Middle frontal gyrus (tissue), 1 donor: ENCODE measurements around the gene ZBTB18.

ENCODE experiments used
- DNase-seq: peaks from one replicate; pipeline ENCODE4 v3.0.0-alpha.2; 2015; ENCODE audit warnings: low spot score; ENCODE audit errors: extremely low spot score

Gene ZBTB18

GRCh38 chr1:244060686-244061085, 9.6 kb downstream of the ZBTB18 start:
- DNase-seq: no peak

- DNase-seq: no peak
Observed at GRCh38 chr1:244062156-244062725, 11.2 kb downstream of the ZBTB18 start.

- DNase-seq: no peak
Observed at GRCh38 chr1:244063498-244063897, 12.4 kb downstream of the ZBTB18 start.

GRCh38 chr1:244064621-244065020, 13.5 kb downstream of the ZBTB18 start:
- no peak for DNase-seq

DNA sequence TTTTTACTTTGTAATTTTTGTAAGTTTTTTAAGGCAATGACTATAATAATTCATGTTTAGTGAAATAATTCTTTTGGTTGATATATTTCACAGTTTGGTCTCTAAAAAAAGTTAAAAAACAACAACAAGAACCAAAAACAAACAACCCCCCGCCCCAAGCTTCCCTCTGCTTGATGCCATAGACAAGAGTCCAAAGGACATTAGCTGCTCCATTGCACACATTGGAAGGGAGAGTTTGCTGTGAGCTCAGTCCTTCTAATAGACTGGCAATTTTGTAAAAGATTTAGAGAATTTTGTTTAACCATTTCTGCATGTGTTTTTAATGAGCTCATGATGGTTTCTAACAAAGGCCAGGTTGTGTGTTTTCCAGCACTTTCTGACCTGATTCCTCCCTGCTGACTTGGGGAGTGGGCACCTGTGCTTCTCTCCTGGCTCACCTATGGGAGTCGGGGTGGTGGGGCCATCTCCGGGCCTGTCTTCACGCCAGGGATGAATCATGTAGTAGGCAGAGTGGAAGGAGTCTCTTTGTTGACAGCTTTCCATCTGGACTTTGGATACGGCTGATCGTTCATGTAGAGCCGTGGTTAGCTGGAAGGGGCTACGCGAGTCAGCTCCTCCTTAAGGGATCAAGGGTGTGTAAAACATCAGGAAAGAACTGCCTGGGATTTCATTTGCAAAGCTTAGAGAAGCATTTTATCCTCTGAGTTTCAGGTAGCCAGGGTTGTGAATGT, 14.1 kb downstream of the ZBTB18 start:
- no peak for DNase-seq

DNA sequence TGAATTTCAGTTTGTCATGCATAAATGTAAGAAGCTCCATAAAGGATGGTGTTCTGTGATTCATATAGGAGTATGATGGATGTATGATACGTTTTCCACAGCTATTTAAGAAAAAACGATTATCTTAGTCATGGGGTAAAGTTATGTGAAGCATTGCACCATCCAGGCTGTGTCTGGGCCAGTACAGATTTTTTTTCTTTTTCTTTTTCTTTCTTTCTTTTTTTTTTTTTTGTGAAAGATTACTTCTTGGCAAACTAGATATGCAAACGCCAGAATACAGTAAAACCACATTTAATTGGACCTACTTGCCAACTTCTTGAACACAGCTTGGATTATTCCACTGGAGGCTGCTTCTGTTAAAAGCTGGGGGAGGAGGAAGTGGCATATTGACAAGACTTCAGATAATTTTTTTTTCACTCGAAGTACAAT, 14.9 kb downstream of the ZBTB18 start:
- DNase-seq: no peak

DNA sequence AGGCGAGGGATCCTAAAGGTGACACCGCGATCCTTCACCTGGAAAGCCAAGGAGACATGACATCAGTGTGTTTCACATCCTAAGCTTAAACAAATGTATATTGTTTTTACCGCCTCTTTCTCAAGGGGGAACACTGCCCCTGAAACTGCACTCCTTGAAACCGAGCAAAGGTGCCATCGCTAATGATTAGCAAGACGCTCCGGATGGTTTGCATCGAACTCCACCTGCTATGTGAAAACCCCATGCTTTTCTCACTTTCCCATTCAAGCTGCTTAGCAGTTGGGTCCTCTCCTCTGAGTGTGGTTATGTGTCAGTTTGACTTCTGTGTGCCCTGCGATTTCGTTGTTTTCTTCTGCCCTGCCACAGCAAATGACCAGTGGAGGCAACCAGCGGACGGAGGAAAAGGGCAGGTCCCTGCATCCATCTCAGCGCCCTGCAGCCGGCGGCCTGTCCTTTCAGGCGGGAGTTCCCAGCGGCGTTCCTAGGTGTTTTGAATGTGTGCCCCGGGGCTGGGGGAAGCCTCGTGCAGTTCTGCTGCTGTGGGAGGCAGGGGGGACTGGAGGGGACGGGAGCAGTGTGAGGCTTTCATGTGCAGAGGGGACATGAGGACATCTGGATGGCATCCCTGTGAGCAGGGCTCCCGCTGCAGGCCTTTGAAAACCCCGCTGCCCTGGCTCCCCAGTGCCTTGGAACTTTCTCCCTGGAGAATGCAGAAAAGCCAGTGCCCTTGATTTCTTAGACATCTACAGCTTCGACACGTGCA, 16.1 kb downstream of the ZBTB18 start:
- no peak for DNase-seq

GRCh38 chr1:244067893-244068292, 16.8 kb downstream of the ZBTB18 start:
- no peak for DNase-seq

- no peak for DNase-seq
Observed at GRCh38 chr1:244068567-244068966, 17.5 kb downstream of the ZBTB18 start.

- no peak for DNase-seq
Observed at GRCh38 chr1:244069326-244069898, 18.3 kb downstream of the ZBTB18 start.

- no peak for DNase-seq
Observed at GRCh38 chr1:244074559-244075171, 23.6 kb downstream of the ZBTB18 start.

GRCh38 chr1:244075247-244075722, 24.2 kb downstream of the ZBTB18 start:
- DNase-seq: no peak

DNA sequence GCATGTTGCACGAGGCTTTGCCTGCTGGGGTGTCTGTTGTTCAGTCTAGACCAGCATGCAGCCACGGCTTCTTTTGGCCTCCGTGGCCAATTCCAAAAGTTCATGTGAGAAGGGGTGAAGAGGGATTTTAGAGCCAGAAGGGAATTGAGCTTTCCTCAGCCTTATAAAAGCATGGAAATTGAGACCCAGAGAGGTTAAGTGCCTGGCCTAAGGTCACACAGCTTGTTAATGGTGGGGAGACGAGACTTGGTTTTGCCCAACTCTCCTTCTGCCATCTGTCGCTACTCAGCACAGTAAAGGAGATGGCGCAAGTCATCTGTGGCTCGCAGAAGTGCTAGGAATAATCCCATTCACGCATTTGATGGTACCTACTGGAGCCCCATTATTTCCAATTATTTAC, 25.7 kb downstream of the ZBTB18 start:
- no peak for DNase-seq

DNA sequence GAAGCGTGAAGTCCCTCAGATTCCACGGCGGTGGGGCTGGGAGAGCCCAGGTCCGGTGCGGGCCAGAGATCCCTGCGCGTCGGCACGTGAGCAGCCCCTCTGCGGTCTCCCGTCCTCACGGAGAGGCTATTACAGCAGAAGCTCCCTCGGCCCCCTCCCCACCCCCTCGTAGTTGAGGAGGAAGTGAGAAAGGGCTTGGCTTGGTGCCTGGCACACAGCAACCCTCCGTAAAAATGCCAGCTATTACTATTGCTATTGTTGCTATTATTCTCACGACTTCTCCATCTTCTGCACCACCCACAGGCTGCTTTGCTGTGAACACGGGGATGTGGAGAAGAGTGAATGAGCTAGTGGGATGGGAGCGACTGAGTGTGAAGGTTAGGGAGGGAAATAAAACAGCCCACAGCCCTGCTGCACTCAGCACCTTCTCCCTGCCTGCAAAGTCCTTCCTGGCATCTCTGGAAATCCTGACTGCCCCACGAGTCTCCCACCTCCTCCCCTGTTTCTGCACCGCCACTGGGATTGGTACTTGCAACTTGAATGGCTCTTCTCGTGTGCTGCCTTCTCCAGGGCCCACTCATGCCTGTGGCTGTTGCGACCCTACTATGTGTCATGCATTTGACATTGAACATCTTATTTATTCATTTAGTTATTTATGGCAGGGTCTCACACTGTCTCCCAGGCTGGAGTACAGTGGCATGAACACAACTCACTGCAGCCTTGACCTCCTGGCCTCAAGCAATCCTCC, 26.6 kb downstream of the ZBTB18 start:
- no peak for DNase-seq

DNA sequence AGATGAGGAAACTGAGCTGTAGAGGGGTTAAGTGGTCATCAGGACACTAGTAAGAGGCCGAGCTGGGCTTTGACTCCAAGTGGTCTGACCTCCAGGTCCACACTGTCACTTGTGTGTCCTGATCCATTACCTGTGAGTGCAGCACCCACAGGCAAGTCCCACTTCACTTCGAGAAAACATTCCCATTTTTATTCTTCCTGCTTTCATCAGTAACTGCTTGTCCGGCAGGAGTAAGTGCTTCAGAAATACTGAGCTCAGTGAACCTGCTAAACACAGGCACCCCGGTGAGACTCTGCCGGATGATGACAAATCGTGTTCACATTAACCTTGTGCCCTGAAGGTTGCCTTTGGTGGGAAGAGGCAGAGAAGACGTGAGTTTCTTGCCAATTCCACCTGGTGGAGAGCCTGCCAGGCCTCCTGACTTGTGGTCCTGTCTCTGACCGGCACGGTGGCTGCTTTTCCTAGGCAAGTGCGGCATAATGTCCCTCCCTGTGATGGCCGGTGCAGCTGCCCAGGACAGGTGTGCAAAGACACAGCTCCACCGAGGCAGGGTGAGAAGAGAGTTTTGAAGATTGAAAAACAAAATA, 29.4 kb downstream of the ZBTB18 start:
- no peak for DNase-seq

DNA sequence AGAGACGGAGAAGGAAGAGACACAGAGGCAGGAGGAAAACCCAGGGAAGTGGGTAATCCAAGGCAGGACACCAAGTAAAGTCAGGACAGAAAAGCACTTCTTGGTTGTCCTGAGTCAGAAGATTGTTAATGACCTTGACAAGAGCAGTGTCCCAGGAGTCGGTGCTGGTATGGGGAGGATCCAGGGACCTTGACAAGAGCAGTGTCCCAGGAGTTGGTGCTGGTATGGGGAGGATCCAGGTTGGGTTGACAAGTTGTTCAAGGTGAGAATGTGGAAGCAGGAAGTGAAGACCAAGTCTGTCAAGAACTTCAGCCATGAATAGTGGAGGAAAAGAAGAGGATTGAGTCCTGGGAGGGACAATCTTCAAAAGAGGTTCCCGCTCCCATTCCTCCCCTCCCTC, 31.9 kb downstream of the ZBTB18 start:
- DNase-seq: no peak

- no peak for DNase-seq
Observed at GRCh38 chr1:244083383-244083943, 32.4 kb downstream of the ZBTB18 start.

GRCh38 chr1:244084763-244085162, 33.7 kb downstream of the ZBTB18 start:
- no peak for DNase-seq

DNA sequence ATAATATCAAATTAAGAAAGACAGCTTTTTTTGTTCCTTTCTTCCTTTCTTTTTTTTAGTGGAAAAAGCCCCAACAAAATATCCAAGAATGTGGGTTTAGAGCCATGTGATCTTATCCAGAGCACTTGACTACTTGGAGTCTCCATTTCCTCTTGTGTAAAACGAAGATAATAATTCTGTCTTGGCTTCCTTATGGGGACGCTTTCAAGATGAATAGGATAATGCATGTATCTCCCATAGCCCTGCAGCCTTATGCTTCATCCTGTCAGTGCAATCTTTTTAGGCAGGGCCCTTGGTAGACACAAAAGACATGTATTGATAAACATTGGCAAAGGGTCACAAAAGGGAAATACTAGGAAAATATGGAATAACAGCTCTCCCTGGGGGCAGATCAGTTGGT, 34.8 kb downstream of the ZBTB18 start:
- no peak for DNase-seq

DNA sequence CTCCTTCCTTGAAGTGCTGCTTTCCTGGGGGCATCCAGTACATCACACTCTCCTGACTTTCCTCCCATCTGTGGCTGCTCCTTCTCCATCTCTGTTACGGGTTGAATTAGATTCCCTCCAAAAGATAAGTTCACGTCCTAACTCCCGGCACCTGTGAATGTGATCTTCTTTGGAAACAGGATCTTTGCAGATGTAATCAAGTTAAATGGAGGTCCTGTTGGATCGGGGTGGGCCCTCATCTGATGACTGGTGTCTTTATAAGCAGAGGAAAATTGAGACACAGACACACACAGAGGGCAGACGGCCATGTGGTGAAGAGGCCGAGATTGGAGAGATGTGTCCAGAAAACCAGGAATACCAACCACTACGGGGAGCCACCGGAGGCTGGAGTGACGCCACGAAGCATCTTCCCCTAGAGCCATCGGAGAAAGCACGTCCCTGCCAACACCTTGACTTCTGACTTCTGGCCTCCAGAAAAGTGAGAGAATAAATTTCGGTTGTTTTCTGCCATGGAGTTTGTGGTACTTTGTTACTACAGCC, 36.0 kb downstream of the ZBTB18 start:
- no peak for DNase-seq
